SU-DHL-6 (cell line): ENCODE data around the gene ITGB1.

ENCODE experiments used
- EZH2phosphoT487 ChIP-seq: fragments of 200-600 bp; sonication (generic), shearing (Covaris generic); conservative IDR thresholded peaks from 2 replicates; pipeline ENCODE4 v1.6.1; 2018; ENCODE audit warnings: mild to moderate bottlenecking, antibody characterized with exemption, low read length, moderate library complexity, mixed read lengths
- TF ChIP-seq, protein P1 (sequence below): fragments of 200-600 bp; sonication (generic); IDR thresholded peaks from one replicate; pipeline ENCODE4 v1.5.1; 2017; ENCODE audit warnings: antibody characterized with exemption, mild to moderate bottlenecking, low read length, moderate library complexity; ENCODE audit not compliant: insufficient read depth, poor library complexity, severe bottlenecking

DNA sequence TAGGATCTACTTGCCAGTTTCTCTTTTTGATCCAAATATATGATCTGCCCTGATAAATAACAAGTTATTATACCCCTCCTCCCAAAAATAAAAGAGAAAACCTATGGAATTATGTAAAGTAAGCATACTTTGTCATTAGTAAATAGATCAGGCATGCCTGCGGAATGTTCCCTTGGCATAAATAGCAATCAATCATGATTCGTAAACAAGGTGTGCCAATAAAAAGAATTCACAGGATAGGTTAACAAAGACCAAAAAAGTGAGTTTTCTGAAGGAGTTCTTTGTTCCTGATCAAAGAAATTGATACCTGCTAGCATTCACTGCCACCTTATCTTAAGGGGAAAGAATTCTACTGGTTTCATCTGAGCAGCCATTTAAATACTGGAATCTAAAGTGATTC lies 11.9 kb downstream of the ITGB1 start:
- TF ChIP-seq, protein P1, sequence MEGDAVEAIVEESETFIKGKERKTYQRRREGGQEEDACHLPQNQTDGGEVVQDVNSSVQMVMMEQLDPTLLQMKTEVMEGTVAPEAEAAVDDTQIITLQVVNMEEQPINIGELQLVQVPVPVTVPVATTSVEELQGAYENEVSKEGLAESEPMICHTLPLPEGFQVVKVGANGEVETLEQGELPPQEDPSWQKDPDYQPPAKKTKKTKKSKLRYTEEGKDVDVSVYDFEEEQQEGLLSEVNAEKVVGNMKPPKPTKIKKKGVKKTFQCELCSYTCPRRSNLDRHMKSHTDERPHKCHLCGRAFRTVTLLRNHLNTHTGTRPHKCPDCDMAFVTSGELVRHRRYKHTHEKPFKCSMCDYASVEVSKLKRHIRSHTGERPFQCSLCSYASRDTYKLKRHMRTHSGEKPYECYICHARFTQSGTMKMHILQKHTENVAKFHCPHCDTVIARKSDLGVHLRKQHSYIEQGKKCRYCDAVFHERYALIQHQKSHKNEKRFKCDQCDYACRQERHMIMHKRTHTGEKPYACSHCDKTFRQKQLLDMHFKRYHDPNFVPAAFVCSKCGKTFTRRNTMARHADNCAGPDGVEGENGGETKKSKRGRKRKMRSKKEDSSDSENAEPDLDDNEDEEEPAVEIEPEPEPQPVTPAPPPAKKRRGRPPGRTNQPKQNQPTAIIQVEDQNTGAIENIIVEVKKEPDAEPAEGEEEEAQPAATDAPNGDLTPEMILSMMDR, result no peak
- TF ChIP-seq EZH2phosphoT487, result no peak
